Effector CD4-positive, alpha-beta T cell (primary cell): Measurements from ENCODE around the gene LRCH3.
A peak's percentile ranks its signal among the peaks of the same experiment; 100 is the strongest.

Source experiments
- DNase-seq: peaks from one replicate; pipeline ENCODE4 v3.0.0-alpha.2; 2020
- total RNA-seq: gene quantifications from one replicate; lab custom pipeline; 2026; lab: John Stamatoyannopoulos, UW

LRCH3 gene
- 68.5 reads per million, percentile 75 among the genes with 10 or more reads in this experiment for total RNA-seq

DNA sequence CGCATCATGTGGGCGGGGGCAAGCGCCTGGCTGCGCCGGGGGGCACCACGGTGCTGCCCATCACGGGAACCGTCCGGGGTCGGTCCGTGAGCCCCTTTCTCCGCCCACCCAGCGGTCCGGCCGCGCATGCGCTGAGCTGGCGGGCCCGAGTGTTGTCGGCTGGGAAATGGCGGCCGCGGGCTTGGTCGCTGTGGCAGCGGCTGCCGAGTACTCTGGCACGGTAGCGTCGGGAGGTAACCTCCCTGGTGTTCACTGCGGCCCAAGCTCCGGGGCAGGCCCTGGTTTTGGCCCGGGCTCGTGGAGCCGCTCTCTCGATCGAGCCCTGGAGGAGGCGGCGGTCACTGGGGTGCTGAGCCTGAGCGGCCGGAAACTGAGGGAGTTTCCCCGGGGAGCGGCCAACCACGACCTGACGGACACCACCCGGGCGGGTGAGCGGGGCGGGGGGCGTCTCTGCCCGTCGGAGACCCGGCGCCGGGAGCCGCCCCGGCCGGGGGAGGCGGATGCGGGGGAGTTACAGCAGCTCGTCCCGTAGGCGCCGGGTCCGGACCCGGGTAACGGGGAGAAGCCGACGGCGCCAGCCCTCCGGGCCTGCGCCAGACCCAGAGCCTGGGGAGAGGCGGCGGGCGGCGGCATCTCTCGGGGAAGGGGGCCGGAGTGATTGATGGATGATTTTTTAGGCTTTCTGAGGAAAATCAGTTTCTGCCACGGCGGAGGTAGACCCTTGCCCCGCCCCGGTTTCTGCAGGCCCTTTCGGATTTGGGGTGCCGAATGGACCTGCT is at the start of gene LRCH3:
LRCH3 (plus strand) TSS at position 142 of the 779 bp plus-strand sequence; CDS start at position 167, 25 bp downstream.
- DNase-seq, result peak; percentile 73

DNA sequence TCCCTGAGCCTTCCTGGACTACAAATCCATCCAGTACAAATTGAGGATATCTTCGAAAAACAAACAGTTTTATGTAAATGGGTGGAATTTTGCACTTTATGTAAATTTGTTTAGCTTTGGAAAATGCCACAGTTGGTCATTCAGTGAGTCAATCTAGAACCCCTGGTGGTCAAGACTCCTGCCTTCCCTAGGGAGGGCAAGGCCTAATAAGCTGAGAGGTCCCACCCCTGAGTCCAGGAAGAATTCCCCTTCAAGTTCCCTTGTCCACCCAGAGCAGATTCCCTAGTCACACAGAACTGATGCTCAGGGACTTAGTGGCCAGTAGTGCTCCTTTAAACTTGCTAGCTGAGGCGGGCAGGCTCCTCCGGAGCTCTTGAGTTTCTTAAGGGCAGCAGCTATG is 48.3 kb upstream of the LRCH3 start:
- no peak for DNase-seq

DNA sequence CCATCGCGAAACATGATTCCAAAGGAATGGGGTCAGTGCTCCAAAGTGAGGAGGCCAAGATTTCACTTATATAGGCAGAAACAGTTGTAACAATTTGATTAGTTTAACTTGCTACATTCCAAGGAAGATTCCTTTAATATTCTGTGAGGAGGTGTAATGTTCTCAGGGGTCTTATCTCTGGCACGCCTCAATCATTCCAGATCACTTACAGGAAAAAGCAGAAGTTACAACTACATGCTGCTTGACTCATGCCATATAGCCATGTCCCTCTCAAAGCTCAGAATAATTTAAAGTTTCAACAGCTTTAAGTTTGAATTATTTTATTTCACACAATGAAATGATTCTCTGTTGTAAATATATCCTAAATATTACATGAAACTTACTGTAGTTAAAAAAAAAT is 44.8 kb upstream of the LRCH3 start:
- no peak for DNase-seq

DNA sequence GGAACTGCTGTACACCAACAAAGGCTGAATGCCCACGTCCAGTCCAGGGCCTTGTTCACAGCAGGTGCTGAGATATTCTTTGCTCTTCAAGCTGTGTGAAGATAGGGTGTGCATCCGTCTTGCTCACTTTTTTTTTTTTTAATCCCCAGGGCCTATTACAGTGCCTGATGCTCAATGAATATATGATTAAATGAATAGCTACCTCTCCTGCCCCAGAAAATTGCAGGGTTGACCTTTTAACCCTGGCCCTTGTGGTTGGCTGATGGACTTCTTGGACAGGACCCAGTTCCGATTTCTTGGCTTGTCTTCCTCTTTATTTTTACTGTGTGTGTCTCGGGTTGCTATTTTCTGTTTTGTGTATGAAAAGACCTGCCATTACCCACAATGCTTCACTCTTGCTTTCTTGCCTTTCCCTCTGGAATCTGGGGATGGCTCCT is 44.2 kb upstream of the LRCH3 start:
- DNase-seq, result no peak

DNA sequence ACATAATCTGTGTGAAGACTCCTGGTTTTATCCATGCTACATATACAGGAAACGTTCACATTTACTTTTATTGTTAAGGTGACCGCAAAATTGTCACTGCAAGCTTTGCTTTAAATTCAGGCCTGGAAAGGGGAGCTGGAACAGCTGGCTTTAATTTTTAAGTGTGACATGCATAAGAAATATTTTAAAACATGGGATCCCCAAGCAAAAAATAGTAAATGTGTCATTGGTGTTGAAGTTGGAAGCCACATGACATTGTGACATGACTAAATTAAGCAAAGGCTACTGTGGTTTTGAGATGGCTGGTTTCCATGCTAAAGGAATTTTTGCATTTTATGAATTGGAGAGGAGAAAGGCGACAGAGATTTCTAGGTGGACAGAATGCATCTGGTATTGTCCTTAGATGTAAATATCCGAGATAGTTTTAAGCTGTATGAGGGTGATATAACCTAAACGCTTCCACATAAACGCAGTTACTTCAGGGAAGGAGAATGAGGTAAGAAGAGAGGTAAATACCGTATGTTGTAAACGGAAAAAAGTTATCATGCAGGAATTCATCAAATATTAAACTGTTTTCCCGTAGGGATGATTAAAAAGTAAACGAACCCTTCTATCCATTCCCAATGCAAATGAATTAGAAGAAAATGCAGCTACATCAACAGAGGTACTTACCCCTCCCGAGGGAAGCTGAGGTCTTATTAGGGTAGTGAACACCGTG is 42.3 kb upstream of the LRCH3 start:
- no peak for DNase-seq

DNA sequence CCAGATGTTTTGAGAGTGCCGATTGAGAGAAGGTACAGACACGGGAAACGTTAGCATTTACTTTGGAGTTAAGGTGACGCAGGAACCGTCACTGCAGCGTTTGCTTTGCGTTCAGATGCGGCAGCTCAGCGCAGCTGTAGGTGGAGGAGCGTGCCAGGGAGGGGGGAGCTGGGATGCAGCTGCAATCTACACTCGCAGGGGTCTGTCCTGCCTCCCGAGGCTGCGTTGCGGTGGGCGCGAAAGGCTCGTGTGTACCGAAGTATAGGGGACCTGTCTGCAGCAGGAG is 41.8 kb upstream of the LRCH3 start:
- DNase-seq, result peak; percentile 64

DNA sequence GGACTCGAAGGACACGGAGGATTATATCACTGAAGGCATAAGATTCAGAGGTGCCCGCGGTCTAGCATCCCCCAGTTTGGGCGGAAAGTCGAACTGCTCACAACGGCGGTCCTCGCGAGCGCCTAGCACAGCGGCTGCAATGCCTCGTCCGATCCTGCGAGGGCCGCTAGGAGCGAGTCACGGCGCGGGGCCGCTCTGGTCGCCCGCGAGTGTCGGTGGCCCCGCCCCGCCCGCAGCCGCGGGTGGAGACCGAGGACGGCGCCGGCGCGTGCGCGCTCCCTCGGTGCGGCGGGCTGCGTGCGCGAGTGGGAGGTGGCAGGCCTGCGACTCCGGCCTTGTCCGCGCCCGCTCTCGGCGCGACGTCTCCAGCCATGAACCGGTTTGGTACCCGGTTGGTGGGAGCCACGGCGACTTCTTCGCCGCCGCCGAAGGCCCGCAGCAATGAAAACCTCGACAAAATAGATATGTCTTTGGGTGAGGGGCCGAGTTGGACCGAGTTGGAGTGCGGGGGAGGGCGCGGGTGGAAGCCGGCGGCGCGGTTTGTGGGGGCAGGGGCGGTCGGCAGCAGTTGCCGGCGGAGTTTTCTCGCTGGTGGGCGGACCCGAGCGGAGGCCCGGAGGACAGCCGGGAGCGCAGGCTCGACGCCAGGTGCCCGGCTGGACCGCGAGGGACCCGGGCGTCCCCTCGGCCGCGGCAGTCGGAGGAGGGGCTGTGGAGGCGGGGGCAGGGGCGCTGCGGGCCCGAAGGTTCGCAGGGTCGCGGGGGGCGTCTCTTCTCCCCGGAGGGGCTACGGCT is 41.3 kb upstream of the LRCH3 start, which contains the start of gene FYTTD1:
FYTTD1 (plus strand) TSS at position 283 of the 795 bp plus-strand sequence; CDS start at position 372, 89 bp downstream.
- peak; percentile 82 for DNase-seq

DNA sequence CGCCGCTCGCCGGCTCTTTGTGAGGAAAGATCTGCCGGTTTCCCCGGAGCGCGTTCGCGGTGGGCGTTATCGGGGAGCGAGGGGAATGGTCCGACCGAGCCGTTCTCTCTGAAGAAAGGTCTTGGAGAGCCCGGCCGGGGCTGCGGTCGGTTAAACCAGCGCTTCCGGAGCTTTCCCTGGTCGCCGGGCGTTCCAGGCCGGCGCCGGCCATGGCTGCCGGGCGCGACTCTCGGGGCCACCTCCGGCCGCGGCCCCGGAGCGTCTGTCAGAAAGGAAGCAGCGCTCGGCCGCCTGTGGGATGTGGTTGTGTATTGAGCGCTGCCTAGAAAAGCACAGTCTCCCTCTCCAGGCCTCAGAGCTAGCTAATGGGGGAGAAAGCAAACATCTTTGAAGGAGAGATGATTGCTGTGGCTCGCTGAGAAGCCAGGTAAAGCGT is 40.6 kb upstream of the LRCH3 start:
- peak; percentile 49 for DNase-seq

DNA sequence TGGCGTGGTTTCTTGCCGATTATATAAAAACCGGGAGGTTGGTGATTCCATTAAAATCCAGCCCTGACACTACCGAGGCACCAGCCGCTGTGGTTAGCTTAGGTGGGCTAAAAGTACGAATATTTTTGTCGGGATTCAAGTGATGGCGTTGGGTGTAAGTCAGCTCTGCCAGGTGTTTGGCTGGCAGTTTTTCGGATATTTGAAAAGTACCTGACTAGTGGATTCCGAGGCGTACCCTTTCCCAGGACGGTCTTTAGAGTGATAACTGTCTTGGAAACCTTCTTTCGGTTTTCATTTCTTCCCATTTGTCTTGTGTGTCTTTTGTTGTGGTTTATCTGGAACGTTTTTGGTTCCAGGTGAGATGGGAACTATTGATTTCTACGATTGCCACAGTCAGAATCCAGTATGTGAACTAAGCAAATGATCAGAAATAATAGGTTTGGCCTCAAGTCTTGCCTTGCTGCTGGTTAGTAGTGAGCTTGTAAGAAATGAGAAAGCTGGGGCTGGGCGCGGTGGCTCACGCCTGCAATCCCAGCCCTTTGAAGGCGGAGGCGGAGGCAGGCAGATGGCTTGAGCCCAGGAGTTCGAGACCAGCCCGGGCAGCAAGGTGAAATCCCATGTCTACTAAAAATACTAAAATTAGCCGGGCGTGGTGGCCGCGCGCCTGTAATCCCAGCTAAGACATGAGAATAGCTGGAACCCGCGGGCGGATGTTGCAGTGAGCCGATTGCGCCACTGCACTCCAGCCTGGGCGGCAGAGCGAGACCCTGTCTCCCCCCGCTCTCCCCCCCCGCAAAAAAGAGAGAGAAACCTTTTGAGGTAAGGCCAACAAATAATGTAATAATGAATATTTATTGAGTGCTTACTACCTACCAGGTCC is 40.0 kb upstream of the LRCH3 start:
- DNase-seq, result no peak

DNA sequence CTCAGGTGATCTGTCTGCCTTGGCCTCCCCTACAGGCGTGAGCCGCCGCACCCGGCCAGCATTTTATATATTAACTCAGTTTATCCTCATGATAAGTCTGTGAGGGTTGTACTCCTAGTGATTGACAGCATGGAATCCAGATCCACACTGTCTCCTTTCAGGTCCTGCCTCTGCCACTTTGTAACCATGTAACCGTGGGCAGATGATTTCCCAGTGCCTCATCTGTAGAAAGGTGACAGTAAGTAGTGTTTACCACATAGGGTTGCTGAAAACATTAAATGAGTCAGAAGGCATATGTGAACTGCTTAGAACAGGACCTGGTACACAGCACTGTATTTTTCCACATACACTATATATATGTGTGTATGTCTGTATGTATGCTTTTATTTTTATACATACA is 38.9 kb upstream of the LRCH3 start:
- DNase-seq, result no peak

DNA sequence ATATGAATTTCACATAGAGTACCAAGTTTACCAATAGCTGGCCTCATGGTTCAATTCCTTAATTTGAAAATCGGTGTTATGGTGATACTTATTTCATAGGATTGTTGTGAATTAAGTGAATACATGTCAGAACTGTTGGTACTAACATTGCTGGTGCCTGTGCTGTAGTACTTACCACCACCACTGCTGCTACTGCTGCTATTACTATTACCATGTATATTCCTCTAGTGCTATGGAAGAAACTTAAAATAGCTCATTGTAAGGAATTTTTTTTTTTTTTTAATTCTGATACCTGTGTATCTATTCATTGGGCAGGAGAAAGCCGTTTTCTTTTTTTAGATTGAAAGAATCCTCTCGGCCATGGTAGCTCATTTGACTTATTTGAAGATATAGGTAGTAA is 37.8 kb upstream of the LRCH3 start:
- DNase-seq, result no peak

DNA sequence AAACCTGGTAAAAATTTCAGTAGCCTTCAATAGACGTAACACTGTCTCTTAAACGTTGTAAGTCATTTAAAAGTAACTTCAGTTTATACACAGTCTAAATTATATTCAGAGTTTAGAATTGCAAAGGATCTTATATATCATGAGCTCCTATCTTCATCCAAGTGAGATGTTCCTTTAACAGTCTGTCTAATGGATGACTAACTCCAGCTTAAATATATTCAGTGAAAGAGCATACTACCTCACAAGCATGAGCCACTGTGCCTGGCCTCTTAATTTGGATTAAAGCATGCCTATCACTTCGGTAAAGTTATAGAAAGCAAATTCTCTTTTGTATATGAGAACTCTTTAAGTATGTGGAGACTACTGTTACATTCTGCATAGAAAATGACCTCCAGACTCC is 34.4 kb upstream of the LRCH3 start:
- no peak for DNase-seq

DNA sequence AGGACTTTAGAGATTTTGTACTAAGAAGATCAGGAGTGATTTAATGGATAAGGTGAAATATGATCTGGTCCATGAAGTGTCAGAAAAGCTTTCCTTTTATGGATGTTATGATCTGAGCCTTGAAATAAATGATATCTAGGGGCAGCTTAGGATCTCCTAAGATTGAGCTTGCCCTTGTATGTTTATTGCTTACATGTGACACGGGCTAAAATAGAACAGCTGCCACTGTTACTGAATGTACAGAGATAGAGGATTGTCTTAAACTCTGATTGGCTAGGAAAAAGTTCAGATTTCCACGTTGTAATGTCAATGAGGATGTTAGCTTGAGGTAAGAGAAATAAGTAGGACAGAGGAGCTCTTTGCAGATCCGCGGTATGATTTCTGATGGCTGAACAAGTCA is 32.5 kb upstream of the LRCH3 start:
- no peak for DNase-seq

DNA sequence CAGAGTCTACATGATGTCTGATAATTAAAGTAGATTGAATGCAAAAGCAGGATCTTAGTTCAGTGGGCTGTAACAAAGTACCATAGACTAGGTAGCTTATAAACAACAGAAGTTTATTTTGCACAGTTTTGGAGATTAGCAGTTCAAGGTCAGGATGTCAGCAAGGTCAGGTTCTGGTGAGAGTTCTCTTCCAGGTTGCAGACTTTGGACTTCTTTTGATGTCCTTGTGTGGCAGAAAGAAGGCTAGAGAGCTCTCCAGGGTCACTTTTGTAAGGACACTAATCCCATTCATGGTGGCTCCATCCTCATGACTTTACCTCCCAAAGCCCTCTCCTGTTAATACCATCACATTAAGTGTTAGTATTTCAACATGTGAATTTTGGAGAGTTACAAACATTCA is 29.3 kb upstream of the LRCH3 start:
- no peak for DNase-seq

DNA sequence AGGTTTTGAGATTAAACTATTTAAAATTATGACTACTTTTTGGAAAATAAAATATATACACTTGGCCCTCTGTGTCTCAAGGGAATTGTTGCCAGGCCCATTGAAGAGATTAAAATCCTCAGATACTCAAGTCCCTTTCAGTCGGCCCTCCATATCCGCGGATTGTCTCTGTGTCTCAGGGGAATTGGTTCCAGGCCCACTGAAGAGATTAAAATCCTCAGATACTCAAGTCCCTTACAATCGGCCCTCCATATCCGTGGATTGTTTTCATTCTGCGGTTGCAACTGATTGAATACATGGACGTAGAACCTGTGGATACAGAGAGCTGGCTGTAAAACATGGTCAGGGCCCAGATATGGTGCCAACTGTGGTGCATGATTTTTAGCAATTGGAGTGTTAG is 15.7 kb upstream of the LRCH3 start:
- no peak for DNase-seq

DNA sequence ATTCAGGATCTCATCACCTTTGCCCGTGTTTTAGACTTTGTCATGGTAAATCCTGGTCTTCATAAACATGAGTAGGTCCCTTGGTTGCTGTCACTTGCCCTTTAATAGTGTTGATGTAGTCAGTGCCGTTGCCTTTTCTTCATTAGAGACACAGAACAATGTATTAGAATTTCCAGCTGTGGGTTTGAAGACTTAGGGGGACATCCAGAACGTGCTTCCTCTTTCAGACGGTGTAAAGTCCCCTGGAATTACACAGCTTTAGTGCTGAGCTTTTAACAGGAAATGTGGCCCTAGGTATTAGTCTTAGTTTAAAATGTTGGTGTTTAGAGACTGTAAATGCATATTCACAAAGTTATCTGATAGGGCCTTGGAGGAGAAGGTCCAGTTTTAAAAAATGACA is 8.8 kb upstream of the LRCH3 start:
- DNase-seq, result no peak

DNA sequence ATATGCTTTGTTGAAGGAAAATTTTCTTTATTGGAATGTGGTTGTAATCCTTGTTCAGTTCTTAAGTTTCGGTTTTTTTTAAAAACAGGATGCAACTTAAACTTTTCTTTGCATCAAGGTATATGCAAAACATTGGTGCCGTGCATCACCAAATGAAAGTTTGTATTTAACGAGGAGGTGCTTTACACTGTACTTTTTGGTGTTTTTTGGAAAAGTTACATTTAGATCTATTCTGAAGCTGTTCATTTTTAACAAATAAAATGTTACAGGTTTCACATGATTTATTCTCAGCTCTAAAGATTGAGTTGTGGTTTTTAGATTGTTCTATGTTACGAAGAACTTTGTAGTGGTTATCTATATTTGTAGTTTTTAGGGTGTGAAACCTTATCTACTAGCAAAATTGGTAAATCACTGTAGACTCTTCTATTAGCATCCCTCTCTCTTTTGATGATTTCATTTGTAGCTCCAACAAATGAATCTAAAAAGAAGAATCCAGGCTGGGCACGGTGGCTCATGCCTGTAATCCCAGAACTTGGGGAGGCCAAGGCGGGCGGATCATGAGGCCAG is 7.0 kb upstream of the LRCH3 start:
- no peak for DNase-seq

DNA sequence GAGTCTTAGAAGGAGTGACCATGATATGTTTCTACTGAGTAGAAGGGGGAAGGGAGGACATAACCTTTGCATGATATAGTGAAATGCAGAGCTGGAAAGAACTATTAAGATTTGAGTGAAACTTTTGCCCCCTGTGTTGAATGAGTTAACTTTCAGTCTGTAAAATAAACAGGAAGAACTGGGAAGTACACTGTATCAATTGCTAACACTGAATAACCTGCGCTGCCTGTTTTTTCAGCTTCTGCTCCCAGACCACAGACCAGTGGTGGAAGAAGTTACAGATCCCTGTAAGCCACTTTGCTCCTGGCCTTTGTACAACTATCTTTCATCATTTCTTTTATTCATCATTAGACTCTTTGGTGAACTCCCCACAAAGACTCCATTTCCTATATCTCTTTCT is 3.6 kb upstream of the LRCH3 start:
- no peak for DNase-seq

DNA sequence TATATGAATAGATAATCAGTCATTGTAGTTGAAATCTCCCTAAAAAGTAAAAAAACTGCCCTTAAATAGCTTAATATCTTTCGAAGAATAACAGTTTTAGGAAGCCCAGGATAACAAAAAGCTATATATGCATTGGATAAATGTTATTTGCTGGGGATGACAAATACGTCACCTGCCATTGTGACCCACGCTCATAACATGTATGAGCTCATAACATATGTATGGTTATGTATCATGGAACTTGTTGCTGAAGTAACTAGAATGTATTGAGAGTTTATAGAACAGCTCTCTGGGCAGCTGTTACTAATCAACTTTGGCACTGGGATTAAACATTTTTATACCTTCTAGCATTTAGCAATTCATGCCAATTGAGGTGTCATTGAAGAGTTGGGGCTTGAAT is 1.7 kb upstream of the LRCH3 start:
- DNase-seq, result no peak

DNA sequence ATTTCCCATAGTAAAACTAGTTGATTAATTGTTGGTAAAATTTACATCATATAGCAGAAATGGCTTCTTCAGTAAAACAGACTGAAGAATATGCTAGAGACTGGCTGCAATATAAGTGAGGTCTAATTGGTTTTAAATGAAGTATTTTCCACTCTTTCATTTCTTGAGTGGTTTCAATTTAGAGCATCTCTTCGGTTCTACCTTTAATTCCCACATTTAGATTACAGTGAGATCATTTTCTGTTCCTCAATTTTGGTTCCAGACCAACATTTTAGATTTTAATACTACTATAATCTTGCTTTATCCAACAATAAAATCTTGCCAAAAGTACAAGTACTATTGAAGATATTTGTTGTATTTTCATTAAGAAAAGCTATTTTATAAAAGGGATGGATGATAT is 1.0 kb upstream of the LRCH3 start:
- no peak for DNase-seq

DNA sequence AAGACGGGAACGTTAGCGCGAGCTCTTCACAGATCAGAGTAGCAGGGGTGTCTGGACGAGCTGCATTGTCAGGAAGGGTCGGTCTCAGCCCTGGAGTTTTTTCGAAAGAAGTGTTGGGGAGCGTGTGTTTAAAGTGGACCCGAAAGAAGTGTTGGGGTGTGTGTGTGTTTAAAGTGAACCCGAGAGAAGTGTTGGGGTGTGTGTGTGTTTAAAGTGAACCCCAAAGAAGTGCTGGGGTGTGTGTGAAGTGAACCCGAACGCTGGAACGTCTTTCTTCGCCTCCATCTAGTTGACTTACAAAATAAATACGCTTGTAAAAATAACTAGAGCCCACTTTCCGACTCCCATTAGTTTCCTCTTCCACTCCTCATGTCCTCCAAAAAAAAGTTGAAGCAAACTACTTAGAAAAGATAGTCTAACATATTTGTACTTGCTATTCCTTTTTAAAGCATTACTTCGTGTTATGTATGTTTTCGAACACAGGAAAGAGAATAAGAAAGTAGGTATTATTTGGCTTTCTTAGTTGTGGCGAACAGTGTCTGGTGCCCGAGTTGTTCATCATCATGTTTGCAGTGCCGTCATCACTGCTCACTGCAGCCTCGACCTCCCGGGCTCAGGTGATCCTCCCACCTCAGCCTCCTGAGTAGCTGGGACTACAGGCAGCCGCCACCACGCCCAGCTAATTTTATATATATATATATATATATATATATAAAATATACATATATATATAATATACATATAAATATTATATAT is 1.0 kb downstream of the LRCH3 start:
- peak; percentile 37 for DNase-seq
